ENCODE results near the gene ABCA9. TPM values are rescaled to one million over a fixed set of nuclear protein-coding genes. Genes with fewer than 3 reads are reported as not detected.

The ABCA9 gene
- total and polyA plus RNA-seq, 2 of the 13 experiments (the other 11 are each of a cell fraction or from before 2014, with no cell fraction given) = 0.04 TPM; not detected in 1

GRCh38 chr17:68972119-68972704 is 88.5 kb downstream of the ABCA9 start:
- Histone ChIP-seq H3K79me2 (ENCODE audit: insufficient read depth, low read length) (no peaks in the 10 kb centered on the region), H3K4me2 (ENCODE audit: low read depth, low read length) (no peak overlapping the region), H3K9ac (ENCODE audit: insufficient read depth, low read depth, low read length) (no peak overlapping the region), H4K20me1 (ENCODE audit: insufficient read depth, low read length) (no peaks in the 10 kb centered on the region), H3K9me3 (ENCODE audit: low read length) (no peaks in the 10 kb centered on the region), H3K4me3 (replicated peaks in 1 of 3; ENCODE audit: insufficient read depth in 1 of 3, low read depth in 2 of 3, low read length in 3 of 3) (no peak overlapping the region), H3K27me3 (ENCODE audit: control insufficient read depth in 1 of 2, insufficient read depth in 2 of 2, low read length in 2 of 2) (no peaks in the 10 kb centered on the region), H3K27ac (ENCODE audit: extremely low read length, insufficient read depth, low read length) (no peak overlapping the region), H3K36me3 (replicated peaks in 1 of 2; ENCODE audit: control insufficient read depth in 1 of 2, insufficient read depth in 2 of 2, low read length in 2 of 2) (no peaks in the 10 kb centered on the region), H2AFZ (ENCODE audit: low read length) (no peak overlapping the region), H3K4me1 (ENCODE audit: insufficient read depth, low read length) (0 out of 2 replicates have a peak, but pooled peaks cover 10% of the 10 kb centered on the region)
- ATAC-seq = no peak
- DNase-seq (ENCODE audit: low spot score) = peak; percentile 43
- POLR2A ChIA-PET = no interaction called here
- CTCF ChIA-PET (ENCODE audit: low intra/inter-chr PET ratio, low total read pairs) = interaction anchor here (1.0 to 2.4 kb wide), 5 partner anchors 112 to 263 kb away, joined by 3 to 33 read pairs (median 9); no protein-coding TSS in a partner anchor
- intact Hi-C loops (cut with micrococcal nuclease; ENCODE audit: unreplicated experiment) (loop anchor here (1.0 to 5.0 kb wide), 4 partner anchors 65 to 1570 kb away; no protein-coding TSS in a partner anchor), in situ Hi-C loops (cut with HindIII; ENCODE audit: extremely low pct_ligation_motif_present, low pct_unique_long_range_greater_than_20kb) (loop anchor here (5.0 to 10.0 kb wide), 2 partner anchors 195 to 263 kb away; no protein-coding TSS in a partner anchor)
- 54% methylated on average over 4 of the region's 4 CpGs for WGBS (ENCODE audit: low lambda C conversion rate)
- no TSS peak for BruUV-seq (replicated peaks)
- no peak for FAIRE-seq
- TF ChIP-seq ISL2 (CRISPR knock-in tag; IDR thresholded peaks at IDR 0.05) (0 out of 2 replicates have a peak, but pooled peaks have one; percentile 30), SKIL (CRISPR knock-in tag; IDR thresholded peaks at IDR 0.05; ENCODE audit: borderline replicate concordance) (no peak), ZNF674 (CRISPR knock-in tag; IDR thresholded peaks at IDR 0.05; ENCODE audit: low read depth) (no peak), ZNF609 (CRISPR knock-in tag; IDR thresholded peaks at IDR 0.05; ENCODE audit: borderline replicate concordance) (no peak), ZNF691 (CRISPR knock-in tag; IDR thresholded peaks at IDR 0.05; ENCODE audit: borderline replicate concordance, low read depth) (no peak), SMARCE1 (IDR thresholded peaks at IDR 0.05; ENCODE audit: borderline replicate concordance) (no peak), DMTF1 (CRISPR knock-in tag; IDR thresholded peaks at IDR 0.05) (no peak), RBAK (CRISPR knock-in tag; IDR thresholded peaks at IDR 0.05) (no peak), ZNF740 (CRISPR knock-in tag; IDR thresholded peaks at IDR 0.05) (no peak), ZNF343 (CRISPR knock-in tag; IDR thresholded peaks at IDR 0.05) (no peak), NFKB2 (CRISPR knock-in tag; IDR thresholded peaks at IDR 0.05; ENCODE audit: borderline replicate concordance) (no peak)
